Tibial artery (tissue), 4 donors: Measurements from ENCODE around the gene NCOR1.

Experiments
- DNase-seq, 2 donors: peaks; one replicate each; pipeline ENCODE4 v3.0.0-alpha.2; 2019
- H3K27ac ChIP-seq, 2 donors: fragments of 200-600 bp; sonication (generic) in 1 of 2; 1 replicate in 1 of 2; 2 replicates in 1 of 2; pipeline ENCODE4 v1.5.1; 2018 to 2019; ENCODE audit warnings: mild to moderate bottlenecking in 1 of 2
- H3K27me3 ChIP-seq, 2 donors: fragments of 200-600 bp; sonication (generic) in 1 of 2; one replicate each; pipeline versions ENCODE4 v1.5.1 to v1.6.0; 2016 to 2019
- H3K36me3 ChIP-seq, 3 donors: fragments of 200-600 bp; sonication (generic) in 2 of 3; one replicate each; pipeline ENCODE4 v1.5.1; 2016 to 2019; ENCODE audit warnings: mild to moderate bottlenecking in 2 of 3
- H3K4me1 ChIP-seq, 4 donors: fragments of 200-600 bp; sonication (generic) in 2 of 4; 1 replicate in 3 of 4; 2 replicates in 1 of 4; pipeline ENCODE4 v1.5.1; 2016 to 2019
- H3K4me3 ChIP-seq, 2 donors: fragments of 200-600 bp; sonication (generic) in 1 of 2; 1 replicate in 1 of 2; 2 replicates in 1 of 2; pipeline ENCODE4 v1.5.1; 2018 to 2019; ENCODE audit warnings: mild to moderate bottlenecking in 2 of 2
- H3K9me3 ChIP-seq, 3 donors: fragments of 200-600 bp; sonication (generic) in 1 of 3; one replicate each; pipeline ENCODE4 v1.5.1; 2016 to 2019
- CTCF ChIP-seq, 2 experiments: fragments of 200-600 bp in 1 of 2; fragments of 450-650 bp in 1 of 2; IDR thresholded peaks; one replicate each; pipeline ENCODE4 v1.5.1; 2017 to 2019; ENCODE audit warnings: antibody characterized with exemption in 2 of 2, mild to moderate bottlenecking in 1 of 2, moderate library complexity in 1 of 2
- intact Hi-C: fragments of 100-400 bp; cut with DNase I; formaldehyde crosslinking; loops from one replicate; pipeline ENCODE4 v1.15.0; 2023; ENCODE audit warnings: low total_unique reads

NCOR1 gene

GRCh38 chr17:16215273-16215964, at the start of gene NCOR1:
NCOR1 (minus strand) TSS chr17:16215534; CDS start chr17:16194569, 20,965 bp downstream.
- Histone ChIP-seq H3K36me3 (peaks cover 0 to 7% (median 0%) of the 10 kb centered on the region in 3 donors), H3K9me3 (no peaks in the 10 kb centered on the region), H3K27ac (peak within 1 kb of the TSS; percentile 97 to 99), H3K27me3 (no peaks in the 10 kb centered on the region), H3K4me3 (peak within 1 kb of the TSS; percentile 93 to 96), H3K4me1 (peaks cover 0 to 53% (median 24%) of the 10 kb centered on the region in 4 donors)
- intact Hi-C loops = loop anchor here (5.0 kb wide), 1 partner anchor 72 kb away; no protein-coding TSS in a partner anchor
- peak; percentile 17 to 32 for TF ChIP-seq CTCF (IDR thresholded peaks at IDR 0.05)
- DNase-seq = peak; percentile 92 to 95

GRCh38 chr17:16262201-16262600, 46.9 kb upstream of the NCOR1 start:
- no peak for DNase-seq
- Histone ChIP-seq H3K36me3 (peaks cover 0 to 9% (median 0%) of the 10 kb centered on the region in 3 donors), H3K9me3 (no peaks in the 10 kb centered on the region), H3K4me3 (no peak overlapping the region), H3K4me1 (no peaks in the 10 kb centered on the region), H3K27ac (no peak overlapping the region), H3K27me3 (no peaks in the 10 kb centered on the region)
- intact Hi-C loops = no loop called here
- no peak for TF ChIP-seq CTCF (IDR thresholded peaks at IDR 0.05)

DNA sequence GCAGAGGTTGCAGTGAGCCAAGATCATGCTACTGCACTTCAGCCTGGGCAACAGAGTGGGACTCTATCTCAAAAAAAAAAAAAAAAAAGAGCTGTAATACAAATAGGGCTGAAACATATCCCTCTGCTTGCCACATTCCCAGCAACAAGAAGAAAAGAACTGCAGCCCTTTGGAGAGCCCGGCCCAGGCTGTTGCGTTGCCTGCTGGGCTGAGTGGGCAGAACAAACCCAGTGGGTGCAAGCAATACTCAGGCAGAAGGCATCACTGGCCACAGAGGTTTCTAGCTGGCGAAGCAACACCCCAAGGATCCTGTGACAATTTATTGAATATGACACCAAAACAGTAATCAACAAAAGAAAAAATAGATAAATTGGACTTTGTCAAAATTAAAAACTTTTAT, 45.7 kb upstream of the NCOR1 start:
- DNase-seq = no peak
- intact Hi-C loops = no loop called here
- Histone ChIP-seq H3K27ac (no peak overlapping the region), H3K36me3 (peaks cover 0 to 9% (median 0%) of the 10 kb centered on the region in 3 donors), H3K4me1 (peaks cover 0 to 9% (median 6%) of the 10 kb centered on the region in 4 donors), H3K27me3 (no peaks in the 10 kb centered on the region), H3K9me3 (no peaks in the 10 kb centered on the region), H3K4me3 (no peak overlapping the region)
- no peak for TF ChIP-seq CTCF (IDR thresholded peaks at IDR 0.05)

GRCh38 chr17:16259926-16260325, 44.6 kb upstream of the NCOR1 start:
- H3K27ac ChIP-seq = no peak overlapping the region
- TF ChIP-seq CTCF (IDR thresholded peaks at IDR 0.05) = no peak
- intact Hi-C loops = no loop called here
- no peak for DNase-seq
- no peak overlapping the region for H3K4me3 ChIP-seq
- H3K27me3 ChIP-seq = no peaks in the 10 kb centered on the region
- H3K4me1 ChIP-seq = peaks cover 0 to 18% (median 13%) of the 10 kb centered on the region in 4 donors
- H3K36me3 ChIP-seq = peaks cover 0 to 9% (median 0%) of the 10 kb centered on the region in 3 donors
- no peaks in the 10 kb centered on the region for H3K9me3 ChIP-seq

DNA sequence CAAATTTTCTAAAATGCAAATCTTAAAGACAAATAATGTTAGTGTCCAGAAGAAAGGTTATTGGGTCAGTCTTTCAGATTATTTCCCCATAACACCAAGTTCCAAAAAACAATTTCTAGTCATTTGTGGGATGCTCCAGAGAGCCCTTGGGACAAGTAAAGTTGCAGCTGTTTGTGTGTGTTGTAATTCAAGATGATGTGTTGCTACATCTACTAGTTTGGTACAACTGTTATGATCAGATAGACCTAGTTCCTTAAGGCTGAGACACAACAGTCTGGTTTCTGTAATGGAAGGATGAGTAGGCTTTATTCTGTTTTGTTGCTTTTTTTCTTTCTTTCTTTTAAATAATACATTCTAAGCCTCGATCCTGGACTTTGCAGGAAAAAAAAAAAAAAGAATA, 43.6 kb upstream of the NCOR1 start:
- Histone ChIP-seq H3K4me1 (peaks cover 0 to 20% (median 14%) of the 10 kb centered on the region in 4 donors), H3K9me3 (no peaks in the 10 kb centered on the region), H3K27ac (no peak overlapping the region), H3K4me3 (no peak overlapping the region), H3K27me3 (no peaks in the 10 kb centered on the region), H3K36me3 (peaks cover 0 to 9% (median 0%) of the 10 kb centered on the region in 3 donors)
- intact Hi-C loops = no loop called here
- no peak for TF ChIP-seq CTCF (IDR thresholded peaks at IDR 0.05)
- DNase-seq = no peak
